Endothelial cell of umbilical vein (primary cell): ENCODE results near the gene CALN1. TPM values are rescaled to one million over a fixed set of nuclear protein-coding genes. Genes with fewer than 3 reads are reported as not detected.

Source experiments
- BruUV-seq: library from RNA; stranded (reverse); fragments of 400-500 nt; replicated peaks from 2 replicates; lab custom pipeline; 2021; lab: Mats Ljungman, UMichigan
- CTCF ChIA-PET: fragments of 300-600, 350-600 bp; sonication (Branson Sonifier 250); formaldehyde crosslinking; loops from one replicate; lab custom pipeline; 2021; ENCODE audit warnings: antibody characterized with exemption, inconsistent platforms; lab: Charles Lee
- POLR2A ChIA-PET: fragments of 300-600, 350-600 bp; sonication (Branson Sonifier 250); formaldehyde crosslinking; loops from one replicate; lab custom pipeline; 2021; ENCODE audit warnings: antibody characterized with exemption, inconsistent platforms; lab: Charles Lee
- DNase-seq: peaks from one replicate; pipeline ENCODE4 v3.0.0-alpha.2; 2011; ENCODE audit warnings: low read depth, low spot score
- FAIRE-seq: peaks from 2 replicates; lab custom pipeline; 2011; peaks lifted over from hg19 to GRCh38; lab: Jason Lieb, UNC
- H2AFZ ChIP-seq: 2 replicates; pipeline ENCODE4 v1.6.0; 2012; ENCODE audit warnings: low read depth, low read length, control low read depth, inconsistent platforms
- H3K27ac ChIP-seq: 2 replicates; pipeline ENCODE4 v1.5.1; 2011; ENCODE audit warnings: low read depth, mild to moderate bottlenecking, control low read depth, low read length, moderate library complexity; ENCODE audit not compliant: insufficient read depth
- H3K27me3 ChIP-seq, 2 experiments: 2 replicates each; pipeline versions ENCODE4 v1.6.0 to v1.6.1; 2011; ENCODE audit warnings: low read length in 2 of 2, mixed read lengths in 1 of 2; ENCODE audit not compliant: control insufficient read depth in 2 of 2, insufficient read depth in 2 of 2
- H3K36me3 ChIP-seq, 2 experiments: 2 replicates in 1 of 2; 3 replicates in 1 of 2; pipeline ENCODE4 v1.5.1; 2011; ENCODE audit warnings: low read length in 2 of 2, mild to moderate bottlenecking in 1 of 2, moderate library complexity in 1 of 2; ENCODE audit not compliant: control insufficient read depth in 2 of 2, insufficient read depth in 2 of 2; ENCODE audit errors: extremely low read depth in 1 of 2
- H3K4me1 ChIP-seq: 3 replicates; pipeline ENCODE4 v1.5.1; 2011; ENCODE audit warnings: mild to moderate bottlenecking, low read length; ENCODE audit not compliant: control insufficient read depth, insufficient read depth; ENCODE audit errors: extremely low read depth
- H3K4me2 ChIP-seq: 2 replicates; pipeline ENCODE4 v1.6.1; 2011; ENCODE audit warnings: low read length, control low read depth, mixed read lengths; ENCODE audit not compliant: insufficient read depth
- H3K4me3 ChIP-seq, 3 experiments: fragments of 200-600 bp in 1 of 3; sonication (generic), shearing (Covaris generic) in 1 of 3; replicated peaks in 1 of 3; 2 replicates each; pipeline ENCODE4 v1.5.1; 2011 to 2016; ENCODE audit warnings: control low read depth in 3 of 3, low read length in 3 of 3, mild to moderate bottlenecking in 2 of 3, inconsistent platforms in 1 of 3, low read depth in 1 of 3, moderate library complexity in 1 of 3; ENCODE audit not compliant: insufficient read depth in 1 of 3
- H3K79me2 ChIP-seq: 2 replicates; pipeline ENCODE4 v1.6.0; 2012; ENCODE audit warnings: low read length, inconsistent platforms; ENCODE audit not compliant: control insufficient read depth, insufficient read depth
- H3K9ac ChIP-seq: replicated peaks from 2 replicates; pipeline ENCODE3; 2011; ENCODE audit warnings: low read length, control low read depth; ENCODE audit not compliant: insufficient read depth; ENCODE audit errors: extremely low read depth
- H3K9me1 ChIP-seq: replicated peaks from 3 replicates; pipeline ENCODE4 v1.6.0; 2011; ENCODE audit warnings: mild to moderate bottlenecking, low read length; ENCODE audit not compliant: control insufficient read depth, insufficient read depth; ENCODE audit errors: extremely low read depth
- H3K9me3 ChIP-seq: replicated peaks from 2 replicates; pipeline ENCODE4 v1.5.1; 2012; ENCODE audit warnings: low read length, inconsistent platforms; ENCODE audit not compliant: control insufficient read depth, insufficient read depth
- H4K20me1 ChIP-seq: replicated peaks from 2 replicates; pipeline ENCODE3; 2011; ENCODE audit warnings: mild to moderate bottlenecking, low read length; ENCODE audit not compliant: control insufficient read depth, insufficient read depth; ENCODE audit errors: extremely low read depth
- EZH2 ChIP-seq: IDR thresholded peaks from 2 replicates; pipeline ENCODE4 v1.6.1; 2012; ENCODE audit warnings: borderline replicate concordance, low read depth, mild to moderate bottlenecking, moderate library complexity, low read length, inconsistent platforms; ENCODE audit not compliant: severe bottlenecking
- FOS ChIP-seq: IDR thresholded peaks from 2 replicates; pipeline ENCODE4 v1.6.1; 2011; ENCODE audit warnings: mild to moderate bottlenecking, low read length, moderate library complexity, borderline replicate concordance; ENCODE audit not compliant: insufficient read depth
- GATA2 ChIP-seq: IDR thresholded peaks from 2 replicates; pipeline ENCODE4 v1.7.0; 2011; ENCODE audit warnings: low read depth, mild to moderate bottlenecking, moderate library complexity, mixed read lengths, low read length; ENCODE audit not compliant: insufficient read length, insufficient read depth
- JUN ChIP-seq: IDR thresholded peaks from 2 replicates; pipeline ENCODE4 v1.6.1; 2011; ENCODE audit warnings: borderline replicate concordance, low read depth; ENCODE audit not compliant: insufficient read length, insufficient read depth
- MAX ChIP-seq: IDR thresholded peaks from 2 replicates; pipeline ENCODE4 v1.6.1; 2011; ENCODE audit not compliant: insufficient read depth, insufficient read length
- MYC ChIP-seq: IDR thresholded peaks from one replicate; pipeline ENCODE4 v1.6.1; 2011; ENCODE audit warnings: mild to moderate bottlenecking, low read depth, low read length
- POLR2A ChIP-seq: IDR thresholded peaks from 2 replicates; pipeline ENCODE4 v1.6.1; 2012; ENCODE audit warnings: low read depth, mild to moderate bottlenecking, control low read depth, low read length
- POLR2AphosphoS5 ChIP-seq: IDR thresholded peaks from 2 replicates; pipeline ENCODE4 v1.6.1; 2012; ENCODE audit warnings: low read depth, mild to moderate bottlenecking, control low read depth, low read length, moderate library complexity; ENCODE audit not compliant: insufficient read depth
- dilution Hi-C: fragments of 300-500 bp; cut with MboI; formaldehyde crosslinking; loops from one replicate; pipeline ENCODE4 v1.15.0; 2019; ENCODE audit warnings: low sequenced_read_pairs; ENCODE audit not compliant: extremely low pct_ligation_motif_present
- intact Hi-C: fragments of 100-400 bp; cut with micrococcal nuclease; formaldehyde crosslinking; loops from one replicate; pipeline ENCODE4 v1.10.0; 2022
- polyA plus RNA-seq, 4 experiments: library from polyadenylated mRNA; depleted of rRNA in 3 of 4; stranded (reverse) in 3 of 4; unstranded in 1 of 4; fragments of >200 nt; gene quantifications; 2 replicates each; pipeline versions ENCODE4 v1.2.1 to v1.2.3, GENCODE V29; 2011 to 2012; ENCODE audit warnings: missing spikeins in 1 of 4
- total RNA-seq: library from RNA; stranded (reverse); gene quantifications from 2 replicates; pipeline ENCODE4 v1.2.3, GENCODE V29; 2021
- TF ChIP-seq, protein P1 (sequence below), 2 donors: IDR thresholded peaks; 1 replicate in 1 of 2; 2 replicates in 1 of 2; pipeline ENCODE4 v1.5.1; 2011; ENCODE audit warnings: low read length in 2 of 2, mild to moderate bottlenecking in 2 of 2, moderate library complexity in 2 of 2, control low read depth in 1 of 2, inconsistent platforms in 1 of 2, low read depth in 1 of 2; ENCODE audit not compliant: insufficient read depth in 1 of 2; ENCODE audit errors: extremely low read depth in 1 of 2

CALN1 gene
- total and polyA plus RNA-seq, 2 donors (not counting 3 experiments of a cell fraction or from before 2014, with no cell fraction given) = not detected

- BruUV-seq = no TSS peak
- intact Hi-C loops = no loop called here
Measured at GRCh38 chr7:72321637-72322036, 90.5 kb downstream of the CALN1 start.

More at GRCh38 chr7:72321637-72322036, 90.5 kb downstream of the CALN1 start:
- H3K4me3 ChIP-seq = no peak overlapping the region
- no peaks in the 10 kb centered on the region for H3K36me3 ChIP-seq
- no peaks in the 10 kb centered on the region for H3K79me2 ChIP-seq
- ChIA-PET CTCF (interaction anchor here (0.8 kb wide), 1 partner anchor 566 kb away, joined by 3 read pairs; no protein-coding TSS in a partner anchor), POLR2A (no interaction called here)
- H3K4me1 ChIP-seq = no peaks in the 10 kb centered on the region
- dilution Hi-C loops = no loop called here
- DNase-seq (no peak), FAIRE-seq (no peak)
- no peaks in the 10 kb centered on the region for H3K27me3 ChIP-seq
- H3K4me2 ChIP-seq = no peak overlapping the region
- TF ChIP-seq, protein P1, sequence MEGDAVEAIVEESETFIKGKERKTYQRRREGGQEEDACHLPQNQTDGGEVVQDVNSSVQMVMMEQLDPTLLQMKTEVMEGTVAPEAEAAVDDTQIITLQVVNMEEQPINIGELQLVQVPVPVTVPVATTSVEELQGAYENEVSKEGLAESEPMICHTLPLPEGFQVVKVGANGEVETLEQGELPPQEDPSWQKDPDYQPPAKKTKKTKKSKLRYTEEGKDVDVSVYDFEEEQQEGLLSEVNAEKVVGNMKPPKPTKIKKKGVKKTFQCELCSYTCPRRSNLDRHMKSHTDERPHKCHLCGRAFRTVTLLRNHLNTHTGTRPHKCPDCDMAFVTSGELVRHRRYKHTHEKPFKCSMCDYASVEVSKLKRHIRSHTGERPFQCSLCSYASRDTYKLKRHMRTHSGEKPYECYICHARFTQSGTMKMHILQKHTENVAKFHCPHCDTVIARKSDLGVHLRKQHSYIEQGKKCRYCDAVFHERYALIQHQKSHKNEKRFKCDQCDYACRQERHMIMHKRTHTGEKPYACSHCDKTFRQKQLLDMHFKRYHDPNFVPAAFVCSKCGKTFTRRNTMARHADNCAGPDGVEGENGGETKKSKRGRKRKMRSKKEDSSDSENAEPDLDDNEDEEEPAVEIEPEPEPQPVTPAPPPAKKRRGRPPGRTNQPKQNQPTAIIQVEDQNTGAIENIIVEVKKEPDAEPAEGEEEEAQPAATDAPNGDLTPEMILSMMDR (IDR thresholded peaks at IDR 0.05; ENCODE audit: extremely low read depth in 1 of 2, insufficient read depth in 1 of 2, low read depth in 1 of 2, low read length in 2 of 2) = no peak
- no peak for TF ChIP-seq GATA2
- TF ChIP-seq JUN = no peak
- no peak for TF ChIP-seq MAX
- TF ChIP-seq MYC = no peak
- no peak for TF ChIP-seq EZH2
- TF ChIP-seq FOS = no peak
- TF ChIP-seq POLR2A = no peak
- TF ChIP-seq POLR2AphosphoS5 = no peak
- H3K27ac ChIP-seq = no peak overlapping the region
- H2AFZ ChIP-seq = no peak overlapping the region
- H4K20me1 ChIP-seq = no peaks in the 10 kb centered on the region
- no peaks in the 10 kb centered on the region for H3K9me1 ChIP-seq
- no peaks in the 10 kb centered on the region for H3K9me3 ChIP-seq
- no peak overlapping the region for H3K9ac ChIP-seq
